Parathyroid adenoma (tissue), 2 donors: ENCODE results near the gene NFE2L3.

Source experiments
- H2AFZ ChIP-seq: fragments of 300-600 bp; sonication (generic); one replicate; pipeline ENCODE4 v1.7.0; 2017; ENCODE audit warnings: antibody characterized with exemption, mild to moderate bottlenecking
- H3K27ac ChIP-seq: fragments of 300-600 bp; sonication (generic); one replicate; pipeline ENCODE4 v1.7.0; 2017
- H3K27me3 ChIP-seq: fragments of 300-600 bp; sonication (generic); one replicate; pipeline ENCODE4 v1.7.0; 2017; ENCODE audit warnings: low read length; ENCODE audit not compliant: control insufficient read depth, insufficient read depth
- H3K36me3 ChIP-seq: fragments of 300-600 bp; sonication (generic); one replicate; pipeline ENCODE4 v1.7.0; 2017; ENCODE audit warnings: low read length; ENCODE audit not compliant: control insufficient read depth, insufficient read depth
- H3K4me1 ChIP-seq: fragments of 300-600 bp; sonication (generic); one replicate; pipeline ENCODE4 v1.7.0; 2017; ENCODE audit warnings: control low read depth
- H3K4me2 ChIP-seq: fragments of 300-600 bp; sonication (generic); one replicate; pipeline ENCODE4 v1.7.0; 2017; ENCODE audit warnings: low read length
- H3K4me3 ChIP-seq: fragments of 300-600 bp; sonication (generic); one replicate; pipeline ENCODE4 v1.7.0; 2017; ENCODE audit warnings: low read depth, low read length
- H3K79me2 ChIP-seq: fragments of 300-600 bp; sonication (generic); one replicate; pipeline ENCODE4 v1.7.0; 2017; ENCODE audit warnings: control low read depth
- H3K9ac ChIP-seq: fragments of 300-600 bp; sonication (generic); one replicate; pipeline ENCODE4 v1.7.0; 2017; ENCODE audit warnings: mild to moderate bottlenecking
- H3K9me3 ChIP-seq: fragments of 300-600 bp; sonication (generic); one replicate; pipeline ENCODE4 v1.7.0; 2017; ENCODE audit warnings: low read length; ENCODE audit not compliant: control insufficient read depth
- CTCF ChIP-seq: fragments of 300-600 bp; sonication (generic); IDR thresholded peaks from one replicate; pipeline ENCODE4 v1.7.0; 2017; ENCODE audit warnings: antibody characterized with exemption, mild to moderate bottlenecking
- donor health status: primary hyperparathyroidism.

Gene NFE2L3

DNA sequence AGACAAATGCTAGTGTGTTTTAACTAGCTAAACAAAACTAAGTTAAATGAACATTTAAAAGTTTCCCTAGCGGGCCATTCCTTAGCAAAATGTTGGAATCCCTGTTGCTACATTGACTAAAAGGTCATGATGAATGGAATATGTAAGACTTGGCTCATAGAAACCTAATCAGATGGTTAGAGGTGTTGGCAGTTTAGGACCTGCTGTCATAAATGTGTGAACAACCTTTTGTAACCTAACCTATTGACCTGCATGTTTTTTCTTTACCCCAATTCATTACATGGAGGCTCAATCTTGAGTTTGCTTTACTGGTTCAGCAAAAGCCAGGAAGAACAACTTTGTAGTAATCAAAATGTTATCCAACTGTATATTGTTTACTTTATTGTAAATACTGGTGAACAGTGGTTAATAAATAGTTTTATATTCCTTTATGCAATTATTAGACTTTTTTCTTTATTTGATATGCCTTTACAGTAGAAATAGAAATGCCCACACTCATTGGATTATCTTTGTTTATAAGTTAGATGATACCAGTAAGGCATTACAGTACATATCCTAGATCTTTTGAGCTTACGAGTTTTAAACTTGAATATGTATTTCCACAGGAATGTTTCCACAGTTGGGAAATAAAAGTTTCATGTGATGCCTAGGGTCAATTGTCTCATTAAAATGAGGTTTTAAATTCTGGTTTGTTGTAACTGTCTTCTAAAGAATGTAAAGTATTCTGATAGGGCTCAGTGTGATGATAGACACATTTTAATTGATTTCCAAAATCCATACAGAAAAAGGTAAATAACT, 61.1 kb downstream of the NFE2L3 start:
- Histone ChIP-seq H3K4me2 (no peak overlapping the region), H3K27me3 (no peaks in the 10 kb centered on the region), H3K9me3 (no peaks in the 10 kb centered on the region), H3K36me3 (no peaks in the 10 kb centered on the region), H3K79me2 (no peaks in the 10 kb centered on the region), H3K9ac (no peak overlapping the region), H2AFZ (no peak overlapping the region), H3K4me3 (no peak overlapping the region), H3K27ac (no peak overlapping the region), H3K4me1 (no peaks in the 10 kb centered on the region)
- TF ChIP-seq CTCF: no peak

DNA sequence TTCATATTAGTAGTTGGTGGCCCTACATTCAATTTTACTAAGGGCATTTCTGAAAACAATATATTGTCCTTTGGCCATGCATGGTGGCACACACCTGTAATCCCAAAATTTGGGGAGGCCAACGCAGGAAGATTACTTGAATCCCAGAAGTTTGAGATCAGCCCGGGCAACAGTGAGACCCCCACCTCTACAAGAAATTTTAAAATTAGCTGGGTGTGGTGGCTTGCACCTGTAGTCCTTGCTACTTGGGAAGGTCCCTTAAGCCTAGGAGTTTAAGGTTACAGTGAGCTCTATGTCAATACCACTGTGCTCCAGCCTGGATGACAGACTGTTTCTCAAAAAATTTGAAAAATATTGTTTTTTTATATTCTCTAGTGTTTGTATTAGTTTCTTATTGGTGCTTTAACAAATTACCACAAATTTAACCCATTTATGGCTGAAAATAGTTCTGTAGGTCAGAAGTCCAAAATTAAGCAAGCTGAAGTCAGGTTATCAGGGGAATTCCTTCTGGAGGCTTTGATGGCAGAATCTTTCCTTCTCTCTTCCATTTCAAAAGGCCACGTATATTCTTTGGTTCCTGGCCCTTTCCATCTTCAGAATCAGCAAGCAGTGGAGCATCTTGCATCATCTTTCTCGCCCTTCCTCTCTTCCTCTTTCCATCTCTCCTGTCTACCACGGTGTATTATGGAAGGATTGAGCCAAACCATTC, 62.0 kb downstream of the NFE2L3 start:
- Histone ChIP-seq H3K9me3 (no peaks in the 10 kb centered on the region), H3K79me2 (no peaks in the 10 kb centered on the region), H3K27me3 (no peaks in the 10 kb centered on the region), H3K9ac (no peak overlapping the region), H2AFZ (no peak overlapping the region), H3K36me3 (no peaks in the 10 kb centered on the region), H3K27ac (no peak overlapping the region), H3K4me2 (no peak overlapping the region), H3K4me1 (no peaks in the 10 kb centered on the region), H3K4me3 (no peak overlapping the region)
- TF ChIP-seq CTCF: no peak

DNA sequence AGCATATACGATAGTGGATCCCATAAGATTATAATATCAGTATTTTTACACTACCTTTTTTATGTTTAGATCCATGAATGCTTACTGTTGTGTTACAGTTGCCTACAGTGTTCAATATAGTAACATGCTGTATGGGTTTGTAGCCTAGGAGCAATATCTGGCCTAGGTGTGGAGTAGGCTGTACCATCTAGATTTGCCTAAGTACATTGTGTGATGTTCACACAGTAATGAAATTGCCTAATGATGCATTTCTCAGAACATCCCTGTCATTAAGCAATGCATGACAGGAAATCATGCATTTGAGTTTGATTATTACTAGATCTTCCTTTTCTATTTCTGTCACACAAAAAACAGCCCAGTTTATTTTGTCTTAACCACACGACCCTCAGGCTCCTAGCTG, 64.1 kb downstream of the NFE2L3 start:
- Histone ChIP-seq H3K9me3 (no peaks in the 10 kb centered on the region), H3K4me1 (no peaks in the 10 kb centered on the region), H3K9ac (no peak overlapping the region), H3K27me3 (no peaks in the 10 kb centered on the region), H3K4me2 (no peak overlapping the region), H3K79me2 (no peaks in the 10 kb centered on the region), H2AFZ (no peak overlapping the region), H3K4me3 (no peak overlapping the region), H3K36me3 (no peaks in the 10 kb centered on the region), H3K27ac (no peak overlapping the region)
- no peak for TF ChIP-seq CTCF

- H3K27me3 ChIP-seq: no peaks in the 10 kb centered on the region
- no peak overlapping the region for H3K9ac ChIP-seq
- no peaks in the 10 kb centered on the region for H3K79me2 ChIP-seq
- H3K4me2 ChIP-seq: no peak overlapping the region
- no peaks in the 10 kb centered on the region for H3K36me3 ChIP-seq
- no peak overlapping the region for H3K4me3 ChIP-seq
- H3K27ac ChIP-seq: no peak overlapping the region
- H3K4me1 ChIP-seq: no peaks in the 10 kb centered on the region
- H2AFZ ChIP-seq: no peak overlapping the region
- no peaks in the 10 kb centered on the region for H3K9me3 ChIP-seq
- no peak for TF ChIP-seq CTCF
Observed at GRCh38 chr7:26224359-26224758, 72.4 kb downstream of the NFE2L3 start.
